Measurements from ENCODE around the gene WNT3. TPM values are rescaled to one million over a fixed set of nuclear protein-coding genes. Genes with fewer than 3 reads are reported as not detected.

WNT3 gene
- total and polyA plus RNA-seq, 2 donors (not counting 3 experiments of a cell fraction or from before 2014, with no cell fraction given), result 1.4 to 2.1 TPM

DNA sequence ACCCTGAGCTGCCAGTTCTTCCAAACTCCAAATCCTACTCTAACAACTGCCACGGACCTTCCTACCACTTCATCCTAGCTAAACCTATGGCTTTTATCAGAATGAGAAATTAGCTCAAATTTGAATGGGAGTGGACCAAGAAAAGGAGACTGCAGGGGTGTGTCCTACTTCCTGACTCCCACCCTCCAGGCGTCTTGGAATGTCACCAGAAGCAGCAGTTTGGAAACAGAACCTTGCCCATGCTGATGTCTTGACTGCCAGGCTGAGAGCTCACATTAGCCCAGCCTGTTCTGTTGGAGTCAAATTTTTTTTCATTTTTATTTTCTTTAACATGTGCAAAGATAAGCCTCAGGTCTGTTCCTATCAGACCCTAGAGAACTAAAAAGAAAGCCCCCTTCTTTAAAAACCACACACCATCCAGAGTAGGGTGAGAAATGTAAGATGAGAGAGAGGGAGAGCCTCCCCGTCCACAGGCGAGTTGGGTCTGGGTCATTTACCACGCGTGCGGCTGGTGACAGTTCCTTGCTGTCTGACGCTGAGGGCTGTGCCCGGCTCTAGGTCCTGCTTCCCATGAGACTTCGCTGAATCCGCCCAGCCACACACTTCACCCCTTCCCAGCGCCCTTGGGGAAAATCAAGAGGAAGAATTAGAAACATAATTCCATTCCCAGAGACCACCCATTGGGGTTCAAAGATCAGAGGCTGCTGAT is 54.3 kb downstream of the WNT3 start:
- ChIA-PET CTCF (interaction anchor here (1.2 kb wide), 1 partner anchor 13 kb away, joined by 3 read pairs; no protein-coding TSS in a partner anchor), POLR2A (no interaction called here)
- no peak for TF ChIP-seq POLR2AphosphoS5 (IDR thresholded peaks at IDR 0.05; ENCODE audit: insufficient read depth, low read depth, low read length)
- no peak for TF ChIP-seq MYC (IDR thresholded peaks at IDR 0.05; ENCODE audit: low read depth, low read length)
- no peak for TF ChIP-seq JUN (IDR thresholded peaks at IDR 0.05; ENCODE audit: borderline replicate concordance, insufficient read depth, insufficient read length, low read depth)
- no peak for TF ChIP-seq EZH2 (IDR thresholded peaks at IDR 0.05; ENCODE audit: borderline replicate concordance, low read depth, low read length, severe bottlenecking)
- TF ChIP-seq, protein P1, sequence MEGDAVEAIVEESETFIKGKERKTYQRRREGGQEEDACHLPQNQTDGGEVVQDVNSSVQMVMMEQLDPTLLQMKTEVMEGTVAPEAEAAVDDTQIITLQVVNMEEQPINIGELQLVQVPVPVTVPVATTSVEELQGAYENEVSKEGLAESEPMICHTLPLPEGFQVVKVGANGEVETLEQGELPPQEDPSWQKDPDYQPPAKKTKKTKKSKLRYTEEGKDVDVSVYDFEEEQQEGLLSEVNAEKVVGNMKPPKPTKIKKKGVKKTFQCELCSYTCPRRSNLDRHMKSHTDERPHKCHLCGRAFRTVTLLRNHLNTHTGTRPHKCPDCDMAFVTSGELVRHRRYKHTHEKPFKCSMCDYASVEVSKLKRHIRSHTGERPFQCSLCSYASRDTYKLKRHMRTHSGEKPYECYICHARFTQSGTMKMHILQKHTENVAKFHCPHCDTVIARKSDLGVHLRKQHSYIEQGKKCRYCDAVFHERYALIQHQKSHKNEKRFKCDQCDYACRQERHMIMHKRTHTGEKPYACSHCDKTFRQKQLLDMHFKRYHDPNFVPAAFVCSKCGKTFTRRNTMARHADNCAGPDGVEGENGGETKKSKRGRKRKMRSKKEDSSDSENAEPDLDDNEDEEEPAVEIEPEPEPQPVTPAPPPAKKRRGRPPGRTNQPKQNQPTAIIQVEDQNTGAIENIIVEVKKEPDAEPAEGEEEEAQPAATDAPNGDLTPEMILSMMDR (IDR thresholded peaks at IDR 0.05; ENCODE audit: extremely low read depth in 1 of 2, insufficient read depth in 1 of 2, low read depth in 1 of 2, low read length in 2 of 2), result no peak
- TF ChIP-seq POLR2A (IDR thresholded peaks at IDR 0.05; ENCODE audit: low read depth, low read length), result no peak
- TF ChIP-seq GATA2 (IDR thresholded peaks at IDR 0.05; ENCODE audit: insufficient read depth, insufficient read length, low read depth, low read length), result no peak
- TF ChIP-seq, protein P2, sequence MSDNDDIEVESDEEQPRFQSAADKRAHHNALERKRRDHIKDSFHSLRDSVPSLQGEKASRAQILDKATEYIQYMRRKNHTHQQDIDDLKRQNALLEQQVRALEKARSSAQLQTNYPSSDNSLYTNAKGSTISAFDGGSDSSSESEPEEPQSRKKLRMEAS (IDR thresholded peaks at IDR 0.05; ENCODE audit: insufficient read depth, insufficient read length), result no peak
- TF ChIP-seq FOS (IDR thresholded peaks at IDR 0.05; ENCODE audit: borderline replicate concordance, insufficient read depth, low read length), result no peak
- H3K4me2 ChIP-seq (ENCODE audit: insufficient read depth, low read length), result peak overlapping the region; percentile 20
- H3K79me2 ChIP-seq (ENCODE audit: control insufficient read depth, insufficient read depth, low read length), result no peaks in the 10 kb centered on the region
- H4K20me1 ChIP-seq (replicated peaks; ENCODE audit: control insufficient read depth, extremely low read depth, insufficient read depth, low read length), result no peaks in the 10 kb centered on the region
- H3K4me1 ChIP-seq (ENCODE audit: control insufficient read depth, extremely low read depth, insufficient read depth, low read length), result peaks cover 20% of the 10 kb centered on the region
- no TSS peak for BruUV-seq (replicated peaks)
- H3K9ac ChIP-seq (replicated peaks; ENCODE audit: extremely low read depth, insufficient read depth, low read length), result no peak overlapping the region
- no peak overlapping the region for H3K4me3 ChIP-seq (replicated peaks in 1 of 3; ENCODE audit: insufficient read depth in 1 of 3, low read depth in 1 of 3, low read length in 3 of 3)
- no peak for DNase-seq (ENCODE audit: low read depth, low spot score)
- no peaks in the 10 kb centered on the region for H3K36me3 ChIP-seq (ENCODE audit: control insufficient read depth in 2 of 2, extremely low read depth in 1 of 2, insufficient read depth in 2 of 2, low read length in 2 of 2)
- H3K27ac ChIP-seq (ENCODE audit: insufficient read depth, low read depth, low read length), result peak overlapping the region; percentile 10
- H3K9me3 ChIP-seq (replicated peaks; ENCODE audit: control insufficient read depth, insufficient read depth, low read length), result no peaks in the 10 kb centered on the region
- H3K9me1 ChIP-seq (replicated peaks; ENCODE audit: control insufficient read depth, extremely low read depth, insufficient read depth, low read length), result no peaks in the 10 kb centered on the region
- no peaks in the 10 kb centered on the region for H3K27me3 ChIP-seq (ENCODE audit: control insufficient read depth in 2 of 2, insufficient read depth in 2 of 2, low read length in 2 of 2)
- intact Hi-C loops (cut with micrococcal nuclease), result no loop called here
- peak; percentile 69 for FAIRE-seq
- H2AFZ ChIP-seq (ENCODE audit: low read depth, low read length), result peak overlapping the region; percentile 1
- dilution Hi-C loops (cut with MboI; ENCODE audit: extremely low pct_ligation_motif_present, low sequenced_read_pairs), result no loop called here

All from endothelial cell of umbilical vein (primary cell).